HG03378 (cell line): ENCODE data around the gene FILIP1L.

ENCODE experiments used
- ATAC-seq: cut with Tn5 transposase; IDR thresholded peaks from one replicate; pipeline ENCODE4 v1.9.1; 2021; ENCODE audit warnings: mild to moderate bottlenecking, moderate library complexity; ENCODE audit not compliant: unreplicated experiment

The FILIP1L gene

GRCh38 chr3:99873269-99874102 is 240.8 kb downstream of the FILIP1L start:
- ATAC-seq = peak; percentile 3

GRCh38 chr3:99872923-99873254 is 241.4 kb downstream of the FILIP1L start:
- peak; percentile 70 for ATAC-seq

- no peak for ATAC-seq
These were observed 242.9 kb downstream of the FILIP1L start for GRCh38 chr3:99871231-99872045.

GRCh38 chr3:99870712-99871111 is 243.6 kb downstream of the FILIP1L start:
- no peak for ATAC-seq

- ATAC-seq = no peak
These were observed 244.7 kb downstream of the FILIP1L start for GRCh38 chr3:99869621-99870020.

DNA sequence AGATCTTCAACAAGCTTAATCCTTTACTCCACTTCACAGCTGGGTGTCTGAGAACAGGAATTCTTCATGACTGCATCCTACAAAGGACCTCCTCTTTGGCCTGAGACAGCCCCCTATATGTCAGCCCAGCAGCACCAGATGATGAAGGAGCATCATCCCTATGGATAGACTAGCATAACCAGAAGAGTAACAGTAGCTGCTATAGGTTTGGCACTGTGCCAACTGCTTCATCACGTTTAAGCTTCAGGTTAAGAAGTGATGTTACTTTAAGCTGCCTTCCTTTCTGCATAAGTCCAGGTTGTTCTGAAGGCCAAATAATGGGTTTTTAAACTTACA is 246.0 kb downstream of the FILIP1L start:
- no peak for ATAC-seq

DNA sequence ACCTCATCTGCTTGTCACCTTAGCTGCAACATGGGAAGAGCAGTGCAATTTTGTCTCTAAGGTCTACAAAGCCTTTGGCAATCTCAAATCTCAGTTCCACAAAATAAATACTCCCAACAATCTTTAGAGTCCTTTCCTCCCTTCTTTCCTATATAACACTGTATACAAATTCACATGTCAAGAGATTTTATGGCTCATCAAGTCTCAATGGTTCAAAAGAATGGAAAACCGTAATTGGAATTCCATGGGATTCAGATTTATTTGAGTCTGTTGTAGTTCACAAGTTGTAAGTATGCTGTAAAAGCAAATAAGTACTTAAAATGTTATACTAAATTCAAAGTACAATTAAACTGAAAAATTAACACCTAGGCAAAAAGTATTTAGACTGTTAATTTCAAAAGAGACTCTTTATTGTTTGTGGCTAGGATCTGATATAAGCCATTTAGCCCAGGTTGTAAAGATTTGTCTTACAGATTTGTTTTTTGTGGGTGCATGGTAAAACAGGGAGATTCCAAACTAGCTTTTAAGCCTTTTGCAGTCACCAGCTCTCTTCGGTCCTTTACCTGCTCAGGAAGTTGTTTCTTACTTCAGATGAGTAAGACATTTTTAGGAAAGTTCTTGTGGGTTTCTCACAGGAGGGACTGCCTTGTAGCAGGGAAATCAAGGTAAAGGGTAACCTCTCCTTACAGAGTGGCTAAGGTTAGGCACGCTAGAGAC is 246.5 kb downstream of the FILIP1L start:
- no peak for ATAC-seq

DNA sequence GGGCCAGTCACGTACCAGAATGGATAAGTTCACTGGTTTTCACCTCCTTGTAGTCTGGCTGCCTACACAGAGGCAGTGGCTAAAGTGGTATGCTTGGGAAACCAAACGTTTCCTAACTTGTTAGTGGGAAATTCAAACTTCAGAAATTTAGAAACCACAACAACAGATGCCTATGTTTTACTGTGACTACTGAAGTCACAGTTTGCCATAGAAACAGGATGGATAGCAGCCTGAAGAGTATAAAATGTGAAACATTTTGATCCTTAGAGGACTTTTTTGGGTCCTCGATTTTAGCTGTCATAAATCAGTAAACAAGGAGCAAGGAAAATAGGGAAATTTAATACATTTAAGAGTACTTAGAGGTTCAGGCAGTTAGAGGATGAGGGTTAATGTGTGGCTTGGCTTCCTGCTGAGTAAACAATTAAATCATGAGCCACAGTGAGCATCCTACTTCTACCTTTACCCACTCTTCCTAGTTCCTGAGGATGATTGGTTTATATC is 248.0 kb downstream of the FILIP1L start:
- no peak for ATAC-seq

DNA sequence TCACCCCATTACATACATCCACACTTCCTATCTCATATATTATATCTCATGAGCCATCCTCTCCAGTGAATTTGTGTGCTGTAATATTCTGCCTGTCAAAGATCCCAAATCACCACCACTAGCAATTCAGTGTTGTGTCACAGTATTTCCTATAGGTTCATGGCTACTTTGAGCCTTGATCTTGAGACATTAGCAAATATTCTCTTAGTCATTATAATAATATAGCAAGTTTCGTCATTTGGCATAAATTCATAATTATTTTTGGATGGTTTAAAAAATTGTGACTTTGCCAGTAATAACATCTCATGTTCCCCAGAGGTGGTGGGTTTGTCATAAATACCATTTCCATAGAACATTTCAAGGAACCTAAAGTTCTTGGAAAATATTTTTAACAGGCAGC is 249.0 kb downstream of the FILIP1L start:
- ATAC-seq = no peak

GRCh38 chr3:99864289-99864688 is 250.0 kb downstream of the FILIP1L start:
- ATAC-seq = no peak

DNA sequence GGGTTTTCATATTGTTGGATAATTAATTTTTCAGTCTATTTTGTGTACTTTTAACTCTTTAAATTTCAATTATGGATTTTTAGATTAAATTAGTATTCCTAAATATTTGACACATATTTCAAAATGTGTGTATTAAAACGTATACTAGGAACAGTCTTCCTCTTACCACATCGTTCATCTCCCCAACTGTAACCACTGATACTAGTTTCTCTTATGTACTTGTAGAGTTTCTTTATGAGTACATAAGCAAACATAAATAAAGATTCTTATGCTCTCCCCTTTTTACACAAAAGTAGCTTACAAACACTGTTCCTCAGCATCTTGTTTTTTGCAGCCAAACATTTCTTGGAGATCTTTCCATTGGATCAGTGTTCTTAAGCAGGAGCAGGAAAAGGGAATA is 250.7 kb downstream of the FILIP1L start:
- ATAC-seq = peak; percentile 42

GRCh38 chr3:99863002-99863401 is 251.3 kb downstream of the FILIP1L start:
- ATAC-seq = no peak

- no peak for ATAC-seq
These were observed 252.1 kb downstream of the FILIP1L start for GRCh38 chr3:99862208-99862607.

GRCh38 chr3:99861216-99861615 is 253.1 kb downstream of the FILIP1L start:
- ATAC-seq = no peak

DNA sequence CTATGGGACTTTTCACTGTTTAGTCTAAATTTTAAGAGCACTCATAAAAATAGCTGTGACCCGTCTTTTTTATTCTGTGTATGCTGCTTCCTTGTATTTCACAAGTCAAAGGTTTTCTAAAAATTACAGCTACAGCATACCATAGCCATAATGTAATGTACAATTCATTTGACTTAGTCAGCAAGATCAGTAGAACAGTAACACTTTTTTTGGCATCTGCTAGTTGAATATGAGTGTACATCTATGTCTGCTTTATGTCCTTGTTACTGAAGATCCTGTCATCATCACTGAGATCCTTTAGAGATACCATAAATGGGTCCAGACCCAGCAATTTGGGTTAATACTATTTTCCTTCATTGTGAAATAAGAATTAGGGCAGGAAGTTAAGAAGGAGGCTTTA is 254.5 kb downstream of the FILIP1L start:
- no peak for ATAC-seq

- ATAC-seq = no peak
These were observed 255.8 kb downstream of the FILIP1L start for GRCh38 chr3:99858469-99858868.

- no peak for ATAC-seq
These were observed 257.0 kb downstream of the FILIP1L start for GRCh38 chr3:99857278-99857677.

DNA sequence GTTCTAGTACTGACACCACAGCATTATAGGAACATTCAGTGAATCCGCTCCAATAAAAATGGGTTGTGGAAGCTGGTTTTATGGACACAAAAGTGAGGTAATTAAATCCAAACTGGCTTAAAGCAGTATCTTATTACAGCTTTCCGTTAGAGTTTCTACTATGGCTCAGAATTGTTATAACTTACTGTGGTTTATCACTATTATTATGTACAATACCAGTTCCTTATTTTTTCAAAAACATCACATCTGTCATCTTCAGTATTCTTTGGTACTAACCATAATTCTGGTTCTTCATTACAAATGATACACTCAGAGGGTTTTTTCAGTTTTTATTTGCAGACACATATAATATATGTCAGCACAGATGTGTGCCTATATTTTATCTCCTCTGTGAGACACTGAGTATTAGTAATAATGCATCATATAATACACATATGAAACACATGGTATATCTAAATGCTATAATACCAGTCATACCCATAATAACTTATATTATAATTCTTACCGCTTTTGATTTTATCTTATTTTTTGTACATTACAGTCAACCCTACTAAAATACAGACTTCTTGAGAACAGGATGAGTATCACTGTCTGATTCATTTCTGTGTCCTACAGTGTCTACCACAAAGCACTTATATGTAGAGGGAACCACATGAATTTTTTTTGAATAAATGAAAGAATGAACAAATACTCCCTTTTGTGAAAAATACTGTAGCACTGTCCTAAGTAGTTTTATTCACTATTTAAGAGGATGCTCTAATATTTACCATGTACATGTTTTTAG is 257.7 kb downstream of the FILIP1L start:
- ATAC-seq = peak; percentile 45

GRCh38 chr3:99855900-99856299 is 258.4 kb downstream of the FILIP1L start:
- no peak for ATAC-seq

DNA sequence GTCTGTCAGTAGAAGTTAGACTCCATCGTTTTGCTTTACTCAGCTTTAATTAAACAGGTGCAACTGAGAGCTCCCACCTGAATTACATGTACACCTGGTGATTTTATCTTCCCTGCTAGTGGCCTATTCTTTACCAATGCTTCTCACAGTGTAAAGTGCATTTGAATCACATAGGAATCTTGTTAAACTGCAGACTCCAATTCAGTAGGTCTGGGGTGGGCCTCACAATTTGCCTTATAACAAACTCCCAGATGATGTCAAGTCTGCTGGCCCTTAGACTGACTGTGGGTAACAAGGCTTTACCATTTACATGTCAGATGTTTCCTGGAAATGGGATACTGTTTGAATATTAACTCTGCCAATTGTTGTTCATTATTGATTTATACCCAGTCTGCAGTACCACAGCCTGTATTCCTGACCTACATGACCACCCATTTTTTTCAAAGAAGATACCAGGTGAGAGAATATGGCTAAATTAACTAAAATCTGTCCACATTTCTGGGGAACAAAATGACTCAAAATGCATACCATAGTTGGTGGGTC is 259.5 kb downstream of the FILIP1L start:
- no peak for ATAC-seq
